HepG2 (cell line): ENCODE results near the gene CAMK2D. TPM values are rescaled to one million over a fixed set of nuclear protein-coding genes. Genes with fewer than 3 reads are reported as not detected.

Source experiments
- ATAC-seq: fragments of 200-7000 bp; cut with Tn5 transposase; 3 replicates; pipeline ENCODE4 v1.9.1; 2020; ENCODE audit warnings: mild to moderate bottlenecking, moderate library complexity
- BruUV-seq: library from RNA; stranded (reverse); fragments of 400-500 nt; replicated peaks from 2 replicates; lab custom pipeline; 2021; lab: Mats Ljungman, UMichigan
- CTCF ChIA-PET: fragments of 300-600 bp; formaldehyde crosslinking; extraction: SDS; loops from one replicate; lab custom pipeline; 2021; ENCODE audit warnings: low total read pairs, inconsistent platforms, low intra/inter-chr PET ratio; lab: Yijun Ruan, JAX
- POLR2A ChIA-PET: fragments of 350-600 bp; sonication (Branson Sonifier 250); formaldehyde crosslinking; loops from one replicate; lab custom pipeline; 2020; ENCODE audit warnings: antibody characterized with exemption, inconsistent platforms; lab: Yijun Ruan, JAX
- DNase-seq: peaks from one replicate; pipeline ENCODE4 v3.0.0-alpha.2; 2015; ENCODE audit warnings: low spot score
- FAIRE-seq: peaks from 3 replicates; lab custom pipeline; 2011; peaks lifted over from hg19 to GRCh38; lab: Jason Lieb, UNC
- H2AFZ ChIP-seq: one replicate; pipeline ENCODE4 v1.6.1; 2011; ENCODE audit warnings: low read length, inconsistent platforms
- H3K27ac ChIP-seq: fragments of 300-600 bp; 3 replicates; pipeline ENCODE4 v1.8.0; 2011; ENCODE audit warnings: mixed run types, mild to moderate bottlenecking, mixed read lengths, low read length, inconsistent platforms; ENCODE audit not compliant: insufficient read depth; ENCODE audit errors: extremely low read length
- H3K27me3 ChIP-seq, 2 experiments: fragments of 200-600 bp in 1 of 2; 2 replicates in 1 of 2; 3 replicates in 1 of 2; pipeline versions ENCODE4 v1.6.0 to v1.8.0; 2011; ENCODE audit warnings: low read length in 2 of 2, mild to moderate bottlenecking in 2 of 2, moderate library complexity in 2 of 2, inconsistent platforms in 1 of 2; ENCODE audit not compliant: insufficient read depth in 2 of 2, control insufficient read depth in 1 of 2
- H3K36me3 ChIP-seq, 2 experiments: fragments of 200-600 bp in 1 of 2; replicated peaks in 1 of 2; 2 replicates in 1 of 2; 3 replicates in 1 of 2; pipeline versions ENCODE4 v1.5.1 to v1.8.0; 2011; ENCODE audit warnings: low read length in 2 of 2, inconsistent platforms in 1 of 2; ENCODE audit not compliant: insufficient read depth in 2 of 2, control insufficient read depth in 1 of 2
- H3K4me1 ChIP-seq: 2 replicates; pipeline ENCODE4 v1.5.1; 2012; ENCODE audit warnings: low read length, inconsistent platforms; ENCODE audit not compliant: insufficient read depth
- H3K4me2 ChIP-seq: 2 replicates; pipeline ENCODE4 v1.6.0; 2011; ENCODE audit warnings: low read depth, low read length, inconsistent platforms
- H3K4me3 ChIP-seq, 3 experiments: fragments of 200-600 bp in 1 of 3; sonication (generic), shearing (Covaris generic) in 1 of 3; replicated peaks in 1 of 3; 2 replicates each; pipeline ENCODE4 v1.5.1; 2011 to 2016; ENCODE audit warnings: low read length in 3 of 3, inconsistent platforms in 2 of 3, low read depth in 2 of 3, mild to moderate bottlenecking in 2 of 3, control low read depth in 1 of 3, mixed read lengths in 1 of 3; ENCODE audit not compliant: insufficient read depth in 1 of 3
- H3K79me2 ChIP-seq: one replicate; pipeline ENCODE4 v1.6.1; 2011; ENCODE audit warnings: low read length, inconsistent platforms; ENCODE audit not compliant: insufficient read depth
- H3K9ac ChIP-seq: 2 replicates; pipeline ENCODE4 v1.6.0; 2011; ENCODE audit warnings: mild to moderate bottlenecking, low read depth, low read length, inconsistent platforms; ENCODE audit not compliant: insufficient read depth
- H3K9me3 ChIP-seq: 2 replicates; pipeline ENCODE4 v1.5.1; 2012; ENCODE audit warnings: mild to moderate bottlenecking, low read length
- H4K20me1 ChIP-seq: 2 replicates; pipeline ENCODE4 v1.6.0; 2011; ENCODE audit warnings: inconsistent platforms, mild to moderate bottlenecking, low read length, moderate library complexity; ENCODE audit not compliant: insufficient read depth
- ARHGAP35 ChIP-seq: sonication (generic); formaldehyde crosslinking; IDR thresholded peaks from 2 replicates; pipeline ENCODE4 v1.9.0; 2022; ENCODE audit warnings: mild to moderate bottlenecking, inconsistent platforms, moderate library complexity, missing genetic modification reagents, borderline replicate concordance
- ATF1 ChIP-seq: IDR thresholded peaks from 2 replicates; pipeline ENCODE4 v1.6.1; 2016; ENCODE audit warnings: mild to moderate bottlenecking, control low read depth
- JUND ChIP-seq: sonication (generic); formaldehyde crosslinking; IDR thresholded peaks from 2 replicates; pipeline ENCODE4 v1.8.0; 2022; ENCODE audit warnings: mild to moderate bottlenecking, missing genetic modification reagents
- RAD21 ChIP-seq: fragments of 450-650 bp; formaldehyde crosslinking; IDR thresholded peaks from 2 replicates; pipeline ENCODE4 v1.5.0; 2020; ENCODE audit warnings: mild to moderate bottlenecking
- RCOR2 ChIP-seq: IDR thresholded peaks from 2 replicates; pipeline ENCODE4 v1.6.1; 2016; ENCODE audit warnings: missing biosample characterization, missing genetic modification reagents
- ZNF3 ChIP-seq: IDR thresholded peaks from 2 replicates; pipeline ENCODE4 v1.7.0; 2017; ENCODE audit warnings: inconsistent platforms
- ZNF513 ChIP-seq: sonication (generic); formaldehyde crosslinking; conservative IDR thresholded peaks from 2 replicates; pipeline ENCODE4 v1.5.0; 2020; ENCODE audit warnings: missing genetic modification reagents
- ZNF7 ChIP-seq: IDR thresholded peaks from 2 replicates; pipeline ENCODE4 v1.6.1; 2016; ENCODE audit warnings: missing biosample characterization, missing genetic modification reagents
- ZNF709 ChIP-seq: sonication (generic); formaldehyde crosslinking; IDR thresholded peaks from 2 replicates; pipeline ENCODE4 v1.5.0; 2020; ENCODE audit warnings: mild to moderate bottlenecking, missing genetic modification reagents
- WGBS: methylation state at CpG from one replicate; pipeline ENCODE4 v1.1.6; 2017; ENCODE audit warnings: low lambda C conversion rate; 5-methylcytosine and 5-hydroxymethylcytosine counted together
- in situ Hi-C: cut with HindIII; loops from 2 replicates; pipeline ENCODE4 v1.10.0; 2017; ENCODE audit warnings: low pct_unique_long_range_greater_than_20kb; ENCODE audit not compliant: extremely low pct_ligation_motif_present
- intact Hi-C: fragments of 100-400 bp; cut with micrococcal nuclease; formaldehyde crosslinking; loops from one replicate; pipeline ENCODE4 v1.10.0; 2022; ENCODE audit not compliant: unreplicated experiment
- polyA plus RNA-seq, 8 experiments: library from polyadenylated mRNA; depleted of rRNA in 3 of 8; stranded (reverse) in 7 of 8; unstranded in 1 of 8; fragments of >200 nt; fragmentation: Illumina TruSeq in 4 of 8; extraction: Trizol in 4 of 8; gene quantifications; 2 replicates each; pipeline versions ENCODE4 v1.2.1 to v1.2.3, GENCODE V29; 2011 to 2016; ENCODE audit warnings: low read depth in 4 of 8, missing spikeins in 1 of 8, mixed read lengths in 1 of 8; ENCODE audit not compliant: insufficient read depth in 1 of 8
- total RNA-seq, 5 experiments: library from RNA; depleted of rRNA; stranded (reverse); fragments of >200 nt; fragmentation: Illumina TruSeq; extraction: Trizol; gene quantifications; 2 replicates each; pipeline ENCODE4 v1.2.3, GENCODE V29; 2016; ENCODE audit warnings: low read depth in 1 of 5
- TF ChIP-seq, protein P1 (sequence below): sonication (generic); formaldehyde crosslinking; IDR thresholded peaks from 2 replicates; pipeline ENCODE4 v1.8.0; 2022; ENCODE audit warnings: missing genetic modification reagents, mild to moderate bottlenecking, moderate library complexity, borderline replicate concordance

CAMK2D gene
- total and polyA plus RNA-seq, 2 of the 13 experiments (the other 11 are each of a cell fraction or from before 2014, with no cell fraction given) = 18.0 to 65.4 TPM

GRCh38 chr4:113708250-113708649 is 53.3 kb downstream of the CAMK2D start:
- Histone ChIP-seq H2AFZ (no peak overlapping the region), H3K4me2 (no peak overlapping the region), H4K20me1 (no peaks in the 10 kb centered on the region; the same call in 1 of the 2 replicates), H3K27me3 (no peaks in the 10 kb centered on the region), H3K36me3 (no peaks in the 10 kb centered on the region), H3K9ac (no peak overlapping the region), H3K9me3 (no peaks in the 10 kb centered on the region), H3K79me2 (no peaks in the 10 kb centered on the region), H3K27ac (no peak overlapping the region), H3K4me1 (no peaks in the 10 kb centered on the region), H3K4me3 (no peak overlapping the region)
- ChIA-PET CTCF (no interaction called here), POLR2A (no interaction called here)
- WGBS = 100% methylated on average over 1 of the region's 1 CpG
- FAIRE-seq (no peak), DNase-seq (no peak), ATAC-seq (no peak)
- no peak for TF ChIP-seq JUND
- no peak for TF ChIP-seq ZNF513 (CRISPR knock-in tag)
- TF ChIP-seq ARHGAP35 (CRISPR knock-in tag) = no peak
- TF ChIP-seq ZNF3 (CRISPR knock-in tag) = no peak
- no peak for TF ChIP-seq ZNF7 (CRISPR knock-in tag)
- TF ChIP-seq ZNF709 = no peak
- TF ChIP-seq, protein P1, sequence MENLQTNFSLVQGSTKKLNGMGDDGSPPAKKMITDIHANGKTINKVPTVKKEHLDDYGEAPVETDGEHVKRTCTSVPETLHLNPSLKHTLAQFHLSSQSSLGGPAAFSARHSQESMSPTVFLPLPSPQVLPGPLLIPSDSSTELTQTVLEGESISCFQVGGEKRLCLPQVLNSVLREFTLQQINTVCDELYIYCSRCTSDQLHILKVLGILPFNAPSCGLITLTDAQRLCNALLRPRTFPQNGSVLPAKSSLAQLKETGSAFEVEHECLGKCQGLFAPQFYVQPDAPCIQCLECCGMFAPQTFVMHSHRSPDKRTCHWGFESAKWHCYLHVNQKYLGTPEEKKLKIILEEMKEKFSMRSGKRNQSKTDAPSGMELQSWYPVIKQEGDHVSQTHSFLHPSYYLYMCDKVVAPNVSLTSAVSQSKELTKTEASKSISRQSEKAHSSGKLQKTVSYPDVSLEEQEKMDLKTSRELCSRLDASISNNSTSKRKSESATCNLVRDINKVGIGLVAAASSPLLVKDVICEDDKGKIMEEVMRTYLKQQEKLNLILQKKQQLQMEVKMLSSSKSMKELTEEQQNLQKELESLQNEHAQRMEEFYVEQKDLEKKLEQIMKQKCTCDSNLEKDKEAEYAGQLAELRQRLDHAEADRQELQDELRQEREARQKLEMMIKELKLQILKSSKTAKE (CRISPR knock-in tag) = no peak
- no peak for TF ChIP-seq RCOR2 (CRISPR knock-in tag)
- no peak for TF ChIP-seq ATF1 (CRISPR knock-in tag)
- TF ChIP-seq RAD21 = no peak
- no TSS peak for BruUV-seq
- intact Hi-C loops (no loop called here), in situ Hi-C loops (no loop called here)
